Left renal pelvis (tissue), 4 donors: ENCODE data around the gene DDX28. TPM values are rescaled to one million over a fixed set of nuclear protein-coding genes. Genes with fewer than 3 reads are reported as not detected.

Experiments used
- DNase-seq, 4 donors: peaks; one replicate each; pipeline ENCODE4 v3.0.0-alpha.2; 2013; ENCODE audit warnings: low read depth in 4 of 4, low spot score in 3 of 4
- polyA plus RNA-seq, 4 donors: library from polyadenylated mRNA; unstranded; fragments of 120-200 nt; gene quantifications; one replicate each; pipeline ENCODE4 v1.2.1, GENCODE V29; 2013; ENCODE audit not compliant: insufficient read length in 4 of 4

Gene DDX28, protein sequence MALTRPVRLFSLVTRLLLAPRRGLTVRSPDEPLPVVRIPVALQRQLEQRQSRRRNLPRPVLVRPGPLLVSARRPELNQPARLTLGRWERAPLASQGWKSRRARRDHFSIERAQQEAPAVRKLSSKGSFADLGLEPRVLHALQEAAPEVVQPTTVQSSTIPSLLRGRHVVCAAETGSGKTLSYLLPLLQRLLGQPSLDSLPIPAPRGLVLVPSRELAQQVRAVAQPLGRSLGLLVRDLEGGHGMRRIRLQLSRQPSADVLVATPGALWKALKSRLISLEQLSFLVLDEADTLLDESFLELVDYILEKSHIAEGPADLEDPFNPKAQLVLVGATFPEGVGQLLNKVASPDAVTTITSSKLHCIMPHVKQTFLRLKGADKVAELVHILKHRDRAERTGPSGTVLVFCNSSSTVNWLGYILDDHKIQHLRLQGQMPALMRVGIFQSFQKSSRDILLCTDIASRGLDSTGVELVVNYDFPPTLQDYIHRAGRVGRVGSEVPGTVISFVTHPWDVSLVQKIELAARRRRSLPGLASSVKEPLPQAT
- polyA plus RNA-seq = 10 to 100 TPM in 1 of 4 donors, 1 to 10 TPM in 3; 6.6 to 10.1 (median 9.4) TPM

GRCh38 chr16:68022728-68023537, at the start of gene DDX28, which contains the start of gene DUS2:
DDX28 (minus strand) TSS chr16:68023232; CDS start chr16:68023202, 30 bp downstream.
DUS2 (plus strand) TSS chr16:68023284; CDS start chr16:68038024, 14,740 bp downstream.
- DNase-seq = peak; percentile 84 to 92 (median 86)

DNA sequence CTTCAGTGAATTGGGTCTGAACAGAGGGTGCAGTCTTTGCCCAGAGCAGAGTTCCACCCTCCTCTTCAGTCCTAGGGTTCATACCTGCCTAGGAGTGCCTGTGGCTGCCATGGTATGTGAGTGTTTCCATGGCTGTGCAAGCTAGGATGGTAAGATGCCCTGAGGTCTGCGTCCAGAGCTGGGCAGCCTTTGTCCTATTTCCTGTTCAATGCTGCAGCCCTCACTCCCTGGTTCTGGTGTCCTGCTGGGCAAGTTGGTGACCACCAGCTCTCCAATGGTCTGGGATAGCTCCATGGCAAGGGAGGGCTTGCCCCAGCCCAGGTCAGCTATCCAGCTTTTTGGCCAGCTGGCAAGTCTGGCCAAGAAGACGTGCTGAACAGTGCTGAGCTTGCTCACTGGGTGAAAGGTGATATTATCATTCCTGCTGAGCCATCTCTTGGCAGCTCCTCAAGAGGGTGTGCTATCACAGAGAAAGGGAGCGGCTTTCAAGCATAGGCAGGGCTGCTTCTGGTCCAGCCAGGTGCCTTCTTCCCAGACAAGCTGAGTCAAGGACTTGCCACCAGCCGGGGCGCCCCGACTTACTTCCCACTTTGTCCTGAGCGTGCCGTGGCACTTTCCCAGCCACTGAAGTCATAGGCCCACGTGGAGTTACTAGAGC, 49.1 kb upstream of the DDX28 start:
- no peak for DNase-seq

GRCh38 chr16:68071518-68071901, 48.5 kb upstream of the DDX28 start:
- DNase-seq = no peak

DNA sequence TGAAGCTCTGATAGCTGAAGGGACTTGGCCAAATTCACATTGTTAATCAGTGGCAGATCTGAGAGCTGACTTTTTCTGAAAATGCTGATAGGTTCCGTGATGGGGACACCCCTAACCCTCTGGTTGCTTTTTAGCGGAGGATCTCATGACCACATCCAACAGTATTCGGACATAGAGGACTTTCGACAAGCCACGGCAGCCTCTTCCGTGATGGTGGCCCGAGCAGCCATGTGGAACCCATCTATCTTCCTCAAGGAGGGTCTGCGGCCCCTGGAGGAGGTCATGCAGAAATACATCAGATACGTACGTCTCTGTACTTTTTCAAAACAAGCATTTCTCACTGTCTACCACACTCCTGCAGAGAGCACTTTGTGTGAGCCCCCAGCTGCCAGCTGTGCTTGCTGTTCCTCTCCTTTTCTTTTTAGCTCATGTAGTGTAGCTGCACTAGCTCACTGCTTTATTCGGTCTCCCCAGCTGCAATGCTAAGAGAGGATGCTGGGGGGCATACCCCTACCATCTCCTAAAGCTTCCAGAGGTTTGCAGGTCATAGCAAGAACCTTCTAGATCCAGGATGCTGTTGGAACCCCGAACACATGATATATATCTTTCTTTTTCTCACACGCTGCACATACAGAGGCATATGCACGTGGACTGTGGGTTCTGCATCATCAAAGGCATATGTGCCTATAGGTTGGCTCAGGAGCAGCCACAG, 47.9 kb upstream of the DDX28 start:
- DNase-seq = no peak

DNA sequence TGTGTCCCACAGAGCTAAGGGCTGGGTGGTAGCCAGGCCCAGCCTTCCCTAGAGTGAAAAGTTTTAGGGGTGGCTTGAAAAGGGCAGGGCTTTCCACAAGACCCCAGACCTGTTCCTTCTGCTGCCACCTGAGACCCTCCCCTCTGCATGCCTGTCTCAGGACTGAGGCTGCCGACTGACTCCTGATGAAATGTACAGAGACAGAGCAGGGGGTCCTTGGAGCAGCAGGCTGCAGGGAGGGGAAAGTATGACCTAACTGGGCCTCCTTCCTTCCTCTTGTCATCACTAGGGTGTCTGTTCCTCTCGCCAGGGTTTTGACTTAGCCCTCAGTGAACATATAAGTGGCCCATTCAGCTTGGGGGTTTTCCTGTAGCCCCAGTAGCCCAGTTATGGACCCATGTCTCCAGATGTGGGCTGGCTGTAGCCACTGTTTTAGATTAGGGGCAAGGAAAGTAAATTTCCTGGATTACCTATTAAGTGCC, 47.3 kb upstream of the DDX28 start:
- DNase-seq = no peak

- DNase-seq = no peak
Measured at GRCh38 chr16:68069511-68070248, 46.6 kb upstream of the DDX28 start.

- no peak for DNase-seq
Measured at GRCh38 chr16:68068926-68069325, 45.9 kb upstream of the DDX28 start.

DNA sequence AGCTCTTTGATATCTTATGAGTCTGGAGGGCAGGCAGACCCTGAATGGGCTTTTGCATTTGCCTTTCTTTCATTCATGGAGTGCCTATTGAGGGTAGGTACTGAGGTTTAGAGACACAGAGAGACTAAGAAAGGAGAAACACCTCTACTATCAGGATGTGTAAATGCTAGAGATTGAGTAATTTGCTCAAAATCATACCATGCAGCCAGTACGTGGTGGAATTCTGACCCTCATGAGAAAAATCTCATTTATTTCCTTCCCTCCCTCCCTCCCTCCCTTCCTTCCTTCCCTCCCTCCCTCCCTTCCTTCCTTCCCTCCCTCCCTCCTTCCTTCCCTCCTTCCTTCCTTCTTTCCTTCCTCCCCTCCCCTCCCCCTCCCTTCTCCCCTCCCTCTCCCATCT, 43.7 kb upstream of the DDX28 start:
- no peak for DNase-seq

DNA sequence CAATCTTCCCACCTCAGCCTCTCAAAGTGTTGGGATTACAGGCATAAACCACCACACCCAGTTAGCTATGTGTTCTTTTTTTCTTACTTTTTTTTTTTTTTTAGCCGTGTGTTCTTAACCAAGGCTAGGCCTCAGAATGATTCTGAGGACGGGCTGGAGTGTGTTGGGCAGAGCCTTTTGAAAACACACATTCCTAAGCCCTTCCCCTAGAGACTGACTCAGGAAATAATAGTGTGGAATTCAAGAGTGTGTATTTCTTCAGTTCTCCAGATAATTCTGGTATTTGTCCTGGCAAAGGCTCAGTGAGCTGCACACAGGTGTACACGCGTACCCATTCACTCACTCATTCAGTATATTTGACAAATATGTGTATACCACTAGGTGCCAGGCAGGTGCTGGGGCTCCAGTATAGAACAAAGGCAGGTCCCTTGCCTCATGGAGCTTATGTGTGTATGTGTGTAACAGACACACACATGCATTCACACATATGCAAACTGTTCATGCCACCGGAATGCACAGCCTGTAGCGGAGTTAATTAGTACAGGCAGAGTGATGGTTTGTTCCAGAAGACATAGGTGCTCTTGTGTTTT, 42.8 kb upstream of the DDX28 start:
- DNase-seq = no peak

GRCh38 chr16:68064791-68065365, 41.8 kb upstream of the DDX28 start:
- DNase-seq = no peak

DNA sequence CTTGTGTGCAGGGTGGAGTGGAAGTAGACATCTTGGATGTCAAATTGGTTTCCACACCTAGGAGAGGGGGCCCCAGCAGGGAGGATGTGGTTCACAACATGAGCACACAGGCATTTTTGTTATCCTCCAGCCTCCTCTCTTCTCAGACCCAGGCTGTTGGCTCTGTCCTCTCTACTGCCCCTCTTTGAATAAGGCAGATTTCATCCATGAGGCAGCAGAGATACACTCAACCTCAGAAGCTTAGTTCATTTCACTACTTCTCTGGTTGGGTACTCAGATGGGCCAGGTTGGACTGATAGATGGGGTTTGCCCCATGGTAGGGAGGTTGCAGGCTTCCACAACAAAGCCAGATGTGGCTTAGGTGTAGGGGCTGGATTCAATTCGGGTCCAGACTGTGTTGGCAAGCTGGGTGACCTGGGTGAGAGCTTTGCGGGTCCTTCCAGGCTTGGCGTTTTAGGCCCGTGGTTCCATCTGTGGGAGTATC, 39.9 kb upstream of the DDX28 start:
- no peak for DNase-seq

- DNase-seq = no peak
Measured at GRCh38 chr16:68061396-68061795, 38.4 kb upstream of the DDX28 start.

GRCh38 chr16:68059804-68060203, 36.8 kb upstream of the DDX28 start:
- DNase-seq = no peak

DNA sequence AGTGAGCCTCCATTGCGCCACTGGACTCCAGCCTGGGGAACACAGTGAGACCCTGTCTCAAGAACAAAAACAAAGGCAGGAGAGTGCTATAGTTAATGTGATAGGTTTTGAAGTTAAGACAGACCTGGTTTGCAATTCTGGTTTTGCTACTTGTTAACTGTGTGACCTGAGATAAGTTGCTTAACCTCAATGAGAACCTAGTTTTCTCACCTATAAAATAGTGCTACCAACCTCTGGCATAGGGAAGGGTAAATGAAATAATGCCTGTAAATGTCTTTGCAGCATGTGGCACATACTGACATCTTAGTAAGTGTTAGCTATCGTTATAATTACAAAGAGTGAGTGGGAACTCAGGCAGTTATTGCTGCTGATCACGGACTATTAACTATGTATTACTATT, 32.4 kb upstream of the DDX28 start:
- no peak for DNase-seq

- DNase-seq = no peak
Measured at GRCh38 chr16:68049449-68049848, 26.4 kb upstream of the DDX28 start.

DNA sequence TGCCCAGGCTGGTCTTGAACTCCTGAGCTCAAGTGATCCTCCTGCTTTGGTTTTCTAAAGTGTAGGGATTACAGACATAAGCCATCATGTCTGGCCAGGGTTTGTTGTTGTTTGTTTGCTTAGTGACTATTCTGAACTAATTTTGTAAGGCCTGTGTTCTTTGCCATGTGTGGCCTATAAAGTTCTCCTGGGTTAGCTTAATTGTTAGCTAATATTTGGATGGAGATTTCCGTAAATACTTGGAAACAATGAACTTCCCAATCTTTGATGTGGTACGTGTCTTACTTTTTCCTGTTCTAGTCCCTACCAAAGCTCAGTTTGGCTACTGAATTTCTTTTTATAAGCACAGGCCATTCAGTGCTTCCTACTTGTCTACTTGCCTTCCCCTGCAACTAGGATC, 25.0 kb upstream of the DDX28 start:
- no peak for DNase-seq

DNA sequence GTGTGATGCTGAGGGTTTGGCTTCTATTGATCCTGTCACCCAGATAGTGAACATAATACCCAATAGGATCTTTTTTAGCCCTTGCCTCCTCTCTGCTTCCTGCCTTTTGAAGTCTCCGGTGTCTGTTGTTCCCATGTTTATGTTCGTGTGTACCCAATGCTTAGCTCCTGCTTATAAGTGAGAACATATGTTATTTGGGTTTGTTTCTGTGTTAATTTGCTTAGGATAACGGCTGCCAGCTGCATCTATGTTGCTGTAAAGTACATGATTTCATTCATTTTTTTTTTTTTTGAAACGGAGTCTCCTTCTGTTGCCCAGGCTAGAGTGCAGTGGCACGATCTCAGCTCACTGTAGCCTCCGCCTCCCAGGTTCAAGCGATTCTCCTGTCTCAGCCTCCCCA, 23.1 kb upstream of the DDX28 start:
- DNase-seq = no peak

DNA sequence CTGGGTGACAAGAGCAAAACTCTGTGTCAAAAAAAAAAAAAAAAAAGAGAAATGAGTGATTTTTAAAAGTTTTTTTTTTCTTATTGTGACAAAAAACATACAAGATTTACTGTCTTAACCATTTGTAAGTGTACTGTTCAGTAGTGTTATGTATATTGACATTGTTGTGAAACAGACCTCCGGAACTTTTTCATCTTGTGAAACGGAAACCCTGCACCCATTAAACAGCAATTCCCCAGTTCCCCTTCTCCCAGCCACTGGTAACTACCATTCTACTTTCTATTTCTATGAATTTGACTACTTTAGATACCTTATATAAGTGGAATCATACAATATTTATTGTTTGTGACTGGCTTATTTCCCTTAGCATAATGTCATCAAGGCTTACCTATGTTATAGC, 18.8 kb upstream of the DDX28 start:
- no peak for DNase-seq
